B cell (primary cell): ENCODE results near the gene FAM81A. TPM values are rescaled to one million over a fixed set of nuclear protein-coding genes. Genes with fewer than 3 reads are reported as not detected.
"Not testable (repeated sequence)": the region's sequence is repeated elsewhere in the genome, so short reads cannot be mapped to it uniquely, and the experiment has no call there.

Source experiments
- ATAC-seq: fragments of 200-7000 bp; cut with Tn5 transposase; one replicate; pipeline ENCODE4 v1.10.0; 2021; ENCODE audit warnings: low read depth, mild to moderate bottlenecking, moderate number of reproducible peaks, moderate library complexity
- CTCF ChIA-PET: fragments of 350-600 bp; sonication (Branson Sonifier 250); formaldehyde crosslinking; loops from one replicate; lab custom pipeline; 2021; ENCODE audit warnings: antibody characterized with exemption, inconsistent platforms; lab: Charles Lee
- POLR2A ChIA-PET: fragments of 350-600 bp; sonication (Branson Sonifier 250); formaldehyde crosslinking; loops from one replicate; lab custom pipeline; 2021; ENCODE audit warnings: antibody characterized with exemption; lab: Charles Lee
- DNase-seq: peaks from one replicate; pipeline ENCODE4 v3.0.0; 2013
- H2AFZ ChIP-seq: 2 replicates; pipeline ENCODE4 v1.6.1; 2012; ENCODE audit warnings: mild to moderate bottlenecking, low read depth, low read length; ENCODE audit not compliant: insufficient read depth, poor library complexity, severe bottlenecking
- H3K27ac ChIP-seq, 2 donors: 1 replicate in 1 of 2; 2 replicates in 1 of 2; pipeline ENCODE4 v1.5.1; 2012 to 2013; ENCODE audit warnings: low read length in 2 of 2, mild to moderate bottlenecking in 2 of 2, moderate library complexity in 1 of 2
- H3K27me3 ChIP-seq, 4 experiments: fragments of 200-600 bp in 1 of 4; sonication (generic) in 1 of 4; replicated peaks in 1 of 4; 1 replicate in 2 of 4; 2 replicates in 2 of 4; pipeline versions ENCODE4 v1.6.1 to v1.7.0; 2013 to 2016; ENCODE audit warnings: low read length in 3 of 4, mild to moderate bottlenecking in 2 of 4, mixed read lengths in 1 of 4, moderate library complexity in 1 of 4; ENCODE audit not compliant: insufficient read depth in 4 of 4, control insufficient read depth in 3 of 4; ENCODE audit errors: control extremely low read depth in 1 of 4
- H3K36me3 ChIP-seq, 2 experiments: replicated peaks in 1 of 2; 1 replicate in 1 of 2; 2 replicates in 1 of 2; pipeline versions ENCODE4 v1.6.1 to v1.7.1; 2013; ENCODE audit warnings: low read length in 1 of 2; ENCODE audit not compliant: insufficient read depth in 2 of 2, control insufficient read depth in 1 of 2; ENCODE audit errors: control extremely low read depth in 1 of 2, extremely low read depth in 1 of 2
- H3K4me1 ChIP-seq, 2 donors: fragments of 200-600 bp in 1 of 2; sonication (generic) in 1 of 2; 1 replicate in 1 of 2; 2 replicates in 1 of 2; pipeline versions ENCODE4 v1.5.1 to v1.6.1; 2013 to 2017; ENCODE audit warnings: low read length in 2 of 2; ENCODE audit not compliant: control insufficient read depth in 2 of 2, insufficient read depth in 2 of 2
- H3K4me2 ChIP-seq: replicated peaks from 2 replicates; pipeline ENCODE3; 2012; ENCODE audit warnings: mild to moderate bottlenecking, low read depth, low read length; ENCODE audit not compliant: poor library complexity, severe bottlenecking
- H3K4me3 ChIP-seq, 5 experiments: fragments of 200-600 bp in 1 of 5; sonication (generic) in 1 of 5; 1 replicate in 3 of 5; 2 replicates in 2 of 5; pipeline versions ENCODE4 v1.5.1 to v1.7.0; 2011 to 2016; ENCODE audit warnings: low read length in 4 of 5, mild to moderate bottlenecking in 4 of 5, low read depth in 2 of 5, control low read depth in 1 of 5, moderate library complexity in 1 of 5; ENCODE audit not compliant: insufficient read depth in 1 of 5; ENCODE audit errors: control extremely low read depth in 1 of 5, extremely low read depth in 1 of 5
- H3K79me2 ChIP-seq: fragments of 200-600 bp; sonication (generic); one replicate; pipeline ENCODE4 v1.6.0; 2016; ENCODE audit warnings: low read length; ENCODE audit not compliant: control insufficient read depth, insufficient read depth
- H3K9ac ChIP-seq: fragments of 200-600 bp; sonication (generic); 2 replicates; pipeline ENCODE4 v1.6.1; 2017; ENCODE audit warnings: mild to moderate bottlenecking, low read length, moderate library complexity
- H3K9me3 ChIP-seq, 3 donors: one replicate each; pipeline versions ENCODE4 v1.6.1 to v1.7.1; 2013; ENCODE audit warnings: low read length in 2 of 3; ENCODE audit not compliant: control insufficient read depth in 2 of 3, insufficient read depth in 1 of 3; ENCODE audit errors: control extremely low read depth in 1 of 3
- H4K20me1 ChIP-seq: 2 replicates; pipeline ENCODE4 v1.6.0; 2012; ENCODE audit warnings: mild to moderate bottlenecking, low read length; ENCODE audit not compliant: insufficient read depth, control insufficient read depth, poor library complexity, severe bottlenecking
- H3K27ac Mint-ChIP-seq: one replicate; pipeline ENCODE4 v1.8.0; 2021; ENCODE audit warnings: mixed read lengths
- H3K27me3 Mint-ChIP-seq: one replicate; pipeline ENCODE4 v1.8.0; 2021; ENCODE audit warnings: mixed read lengths
- H3K4me1 Mint-ChIP-seq: one replicate; pipeline ENCODE4 v1.8.0; 2021; ENCODE audit warnings: mixed read lengths
- H3K4me3 Mint-ChIP-seq: one replicate; pipeline ENCODE4 v1.8.0; 2021; ENCODE audit warnings: mixed read lengths
- H3K9me3 Mint-ChIP-seq: one replicate; pipeline ENCODE4 v1.8.0; 2022; ENCODE audit warnings: mixed read lengths; ENCODE audit not compliant: insufficient read depth
- CTCF ChIP-seq: fragments of 200-600 bp; IDR thresholded peaks from one replicate; pipeline ENCODE4 v1.8.0; 2022; ENCODE audit warnings: antibody characterized with exemption, mild to moderate bottlenecking
- EZH2 ChIP-seq: IDR thresholded peaks from 2 replicates; pipeline ENCODE4 v1.6.1; 2012; ENCODE audit warnings: borderline replicate concordance, low read depth, mild to moderate bottlenecking, moderate library complexity, low read length; ENCODE audit not compliant: insufficient read depth, poor library complexity, severe bottlenecking
- WGBS: methylation state at CpG from one replicate; pipeline ENCODE4 v1.1.5; 2013; ENCODE audit warnings: missing lambda C conversion rate; ENCODE audit not compliant: insufficient coverage; 5-methylcytosine and 5-hydroxymethylcytosine counted together
- intact Hi-C: fragments of 100-400 bp; cut with micrococcal nuclease; formaldehyde crosslinking; loops from one replicate; pipeline ENCODE4 v1.10.0; 2022
- polyA plus RNA-seq: library from polyadenylated mRNA; depleted of rRNA; stranded (reverse); fragments of >200 nt; gene quantifications from 2 replicates; pipeline ENCODE4 v1.2.3, GENCODE V29; 2012
- total RNA-seq, 2 donors: library from RNA; stranded (reverse); fragments of 120-200 nt in 1 of 2; gene quantifications; 1 replicate in 1 of 2; 2 replicates in 1 of 2; pipeline versions ENCODE4 v1.2.3 to v1.2.4, GENCODE V29; 2013 to 2022

The FAM81A gene
- total and polyA plus RNA-seq, 2 donors (not counting 1 experiment from before 2014, with no cell fraction given): 2.0 to 3.9 TPM

GRCh38 chr15:59484399-59484798 is 46.4 kb downstream of the FAM81A start:
- Mint-ChIP-seq H3K4me1 (peaks cover 8% of the 10 kb centered on the region), H3K27me3 (peaks cover 4% of the 10 kb centered on the region), H3K9me3 (no peaks in the 10 kb centered on the region), H3K4me3 (no peak overlapping the region), H3K27ac (no peak overlapping the region)
- Histone ChIP-seq H3K9ac (no peak overlapping the region), H3K4me2 (no peak overlapping the region), H2AFZ (no peak overlapping the region), H3K9me3 (no peaks in the 10 kb centered on the region), H4K20me1 (no peaks in the 10 kb centered on the region), H3K36me3 (no peaks in the 10 kb centered on the region), H3K4me3 (no peak overlapping the region), H3K4me1 (peaks cover 13 to 15% of the 10 kb centered on the region in 2 donors), H3K27me3 (no peaks in the 10 kb centered on the region), H3K27ac (no peak overlapping the region), H3K79me2 (no peaks in the 10 kb centered on the region)
- no peak for TF ChIP-seq CTCF
- ChIA-PET POLR2A (no interaction called here), CTCF (no interaction called here)
- ATAC-seq (no peak), DNase-seq (no peak)
- intact Hi-C loops: no loop called here
- no CpG with 5 or more reads among the region's 4 CpGs for WGBS

- Histone ChIP-seq H3K9me3 (no peaks in the 10 kb centered on the region), H3K4me1 (peaks cover 13 to 15% of the 10 kb centered on the region in 2 donors), H3K4me3 (no peak overlapping the region), H3K27me3 (no peaks in the 10 kb centered on the region), H3K36me3 (no peaks in the 10 kb centered on the region), H2AFZ (no peak overlapping the region), H3K79me2 (no peaks in the 10 kb centered on the region), H3K27ac (no peak overlapping the region), H3K9ac (no peak overlapping the region), H4K20me1 (no peaks in the 10 kb centered on the region), H3K4me2 (no peak overlapping the region)
- ChIA-PET POLR2A (no interaction called here), CTCF (no interaction called here)
- WGBS: 98% methylated on average over 4 of the region's 4 CpGs
- no peak for TF ChIP-seq CTCF
- no peak for TF ChIP-seq EZH2
- Mint-ChIP-seq H3K27ac (no peak overlapping the region), H3K4me1 (peaks cover 8% of the 10 kb centered on the region), H3K4me3 (no peak overlapping the region), H3K9me3 (no peaks in the 10 kb centered on the region), H3K27me3 (no peaks in the 10 kb centered on the region)
- intact Hi-C loops: no loop called here
- ATAC-seq (no peak), DNase-seq (no peak)
These were observed 47.0 kb downstream of the FAM81A start for GRCh38 chr15:59485036-59485435.

GRCh38 chr15:59489485-59489884 is 51.5 kb downstream of the FAM81A start:
- CTCF ChIA-PET: interaction anchor here (1.2 to 7.4 kb wide), 4 partner anchors 10 to 323 kb away, joined by 3 to 98 read pairs (median 6); no protein-coding TSS in a partner anchor
- H3K4me3 ChIP-seq, ATAC-seq, intact Hi-C loops, H3K9me3 ChIP-seq, H3K9ac ChIP-seq, H3K9me3 Mint-ChIP-seq, H3K27me3 Mint-ChIP-seq, H4K20me1 ChIP-seq, H3K27ac Mint-ChIP-seq, H3K79me2 ChIP-seq, H3K4me1 Mint-ChIP-seq, POLR2A ChIA-PET, H3K27ac ChIP-seq, DNase-seq, H3K36me3 ChIP-seq, H3K4me3 Mint-ChIP-seq, H3K4me1 ChIP-seq, H3K27me3 ChIP-seq, H3K4me2 ChIP-seq, H2AFZ ChIP-seq: not testable (repeated sequence)
